ENCODE data around the gene LOXL1. TPM values are rescaled to one million over a fixed set of nuclear protein-coding genes. Genes with fewer than 3 reads are reported as not detected.

LOXL1 gene
- total and polyA plus RNA-seq, 2 donors (not counting 1 experiment from before 2014, with no cell fraction given): 0.21 to 0.49 TPM

- H3K27me3 ChIP-seq (replicated peaks in 1 of 4; ENCODE audit: control extremely low read depth in 1 of 4, control insufficient read depth in 3 of 4, insufficient read depth in 4 of 4, low read length in 3 of 4): peaks cover 0 to 7% (median 0%) of the 10 kb centered on the region in 4 experiments
- 72% methylated on average over 8 of the region's 10 CpGs for WGBS (ENCODE audit: insufficient coverage)
- no peak overlapping the region for H3K4me2 ChIP-seq (replicated peaks; ENCODE audit: low read depth, low read length, poor library complexity, severe bottlenecking)
- no peak overlapping the region for H3K27ac Mint-ChIP-seq
- peaks cover 0 to 15% (median 0%) of the 10 kb centered on the region in 3 donors for H3K9me3 ChIP-seq (ENCODE audit: control extremely low read depth in 1 of 3, control insufficient read depth in 2 of 3, insufficient read depth in 1 of 3, low read length in 2 of 3)
- H3K36me3 ChIP-seq (replicated peaks in 1 of 2; ENCODE audit: control extremely low read depth in 1 of 2, control insufficient read depth in 1 of 2, extremely low read depth in 1 of 2, insufficient read depth in 2 of 2, low read length in 1 of 2): no peaks in the 10 kb centered on the region
- ATAC-seq (ENCODE audit: low read depth) (no peak), DNase-seq (no peak)
- TF ChIP-seq CTCF (IDR thresholded peaks at IDR 0.05) (no peak), EZH2 (IDR thresholded peaks at IDR 0.05; ENCODE audit: borderline replicate concordance, insufficient read depth, low read depth, low read length, poor library complexity, severe bottlenecking) (no peak)
- H3K4me3 Mint-ChIP-seq: no peak overlapping the region
- H3K9ac ChIP-seq (ENCODE audit: low read length): no peak overlapping the region
- no peak overlapping the region for H3K27ac ChIP-seq (ENCODE audit: low read length in 2 of 2)
- no peak overlapping the region for H3K4me3 ChIP-seq (ENCODE audit: control extremely low read depth in 1 of 5, extremely low read depth in 1 of 5, insufficient read depth in 1 of 5, low read depth in 2 of 5, low read length in 4 of 5)
- ChIA-PET CTCF (interaction anchor here (1.3 kb wide), 1 partner anchor 14 kb away, joined by 4 read pairs; no protein-coding TSS in a partner anchor), POLR2A (no interaction called here)
- H3K4me1 ChIP-seq (ENCODE audit: control insufficient read depth in 2 of 2, insufficient read depth in 2 of 2, low read length in 2 of 2): no peaks in the 10 kb centered on the region
- intact Hi-C loops (cut with micrococcal nuclease): no loop called here
- no peaks in the 10 kb centered on the region for H3K79me2 ChIP-seq (ENCODE audit: control insufficient read depth, insufficient read depth, low read length)
- no peaks in the 10 kb centered on the region for H3K4me1 Mint-ChIP-seq
- peaks cover 25% of the 10 kb centered on the region for H3K27me3 Mint-ChIP-seq
- H4K20me1 ChIP-seq (ENCODE audit: control insufficient read depth, insufficient read depth, low read length, poor library complexity, severe bottlenecking): no peaks in the 10 kb centered on the region
- peaks cover 4% of the 10 kb centered on the region for H3K9me3 Mint-ChIP-seq (ENCODE audit: insufficient read depth)
- H2AFZ ChIP-seq (ENCODE audit: insufficient read depth, low read depth, low read length, poor library complexity, severe bottlenecking): no peak overlapping the region
Measured at GRCh38 chr15:73888224-73889041, 37.8 kb upstream of the LOXL1 start.

GRCh38 chr15:73889053-73889761, 37.1 kb upstream of the LOXL1 start:
- intact Hi-C loops (cut with micrococcal nuclease): no loop called here
- Mint-ChIP-seq H3K9me3 (ENCODE audit: insufficient read depth) (peaks cover 4% of the 10 kb centered on the region), H3K4me3 (no peak overlapping the region), H3K27me3 (peaks cover 28% of the 10 kb centered on the region), H3K4me1 (no peaks in the 10 kb centered on the region), H3K27ac (no peak overlapping the region)
- H3K9ac ChIP-seq (ENCODE audit: low read length): no peak overlapping the region
- no peak overlapping the region for H3K27ac ChIP-seq (ENCODE audit: low read length in 2 of 2)
- no peaks in the 10 kb centered on the region for H4K20me1 ChIP-seq (ENCODE audit: control insufficient read depth, insufficient read depth, low read length, poor library complexity, severe bottlenecking)
- peaks cover 0 to 7% (median 0%) of the 10 kb centered on the region in 4 experiments for H3K27me3 ChIP-seq (replicated peaks in 1 of 4; ENCODE audit: control extremely low read depth in 1 of 4, control insufficient read depth in 3 of 4, insufficient read depth in 4 of 4, low read length in 3 of 4)
- ATAC-seq (ENCODE audit: low read depth) (no peak), DNase-seq (no peak)
- H3K4me2 ChIP-seq (replicated peaks; ENCODE audit: low read depth, low read length, poor library complexity, severe bottlenecking): no peak overlapping the region
- 85% methylated on average over 6 of the region's 6 CpGs for WGBS (ENCODE audit: insufficient coverage)
- H3K79me2 ChIP-seq (ENCODE audit: control insufficient read depth, insufficient read depth, low read length): no peaks in the 10 kb centered on the region
- ChIA-PET POLR2A (no interaction called here), CTCF (no interaction called here)
- no peak for TF ChIP-seq CTCF (IDR thresholded peaks at IDR 0.05)
- TF ChIP-seq EZH2 (IDR thresholded peaks at IDR 0.05; ENCODE audit: borderline replicate concordance, insufficient read depth, low read depth, low read length, poor library complexity, severe bottlenecking): no peak
- H3K9me3 ChIP-seq (ENCODE audit: control extremely low read depth in 1 of 3, control insufficient read depth in 2 of 3, insufficient read depth in 1 of 3, low read length in 2 of 3): peaks cover 0 to 15% (median 0%) of the 10 kb centered on the region in 3 donors
- no peaks in the 10 kb centered on the region for H3K36me3 ChIP-seq (replicated peaks in 1 of 2; ENCODE audit: control extremely low read depth in 1 of 2, control insufficient read depth in 1 of 2, extremely low read depth in 1 of 2, insufficient read depth in 2 of 2, low read length in 1 of 2)
- H3K4me3 ChIP-seq (ENCODE audit: control extremely low read depth in 1 of 5, extremely low read depth in 1 of 5, insufficient read depth in 1 of 5, low read depth in 2 of 5, low read length in 4 of 5): no peak overlapping the region
- no peak overlapping the region for H2AFZ ChIP-seq (ENCODE audit: insufficient read depth, low read depth, low read length, poor library complexity, severe bottlenecking)
- H3K4me1 ChIP-seq (ENCODE audit: control insufficient read depth in 2 of 2, insufficient read depth in 2 of 2, low read length in 2 of 2): no peaks in the 10 kb centered on the region

Data from B cell (primary cell).